KBM-7 (cell line): ENCODE measurements around the gene KCNE1.
"Not testable (repeated sequence)": the region's sequence is repeated elsewhere in the genome, so short reads cannot be mapped to it uniquely, and the experiment has no call there.

ENCODE experiments used
- DNase-seq: peaks from one replicate; pipeline ENCODE4 v3.0.0-alpha.2; 2015
- in situ Hi-C: fragments of 300-500 bp; cut with MboI; formaldehyde crosslinking; loops from 2 replicates; pipeline ENCODE4 v1.14.3; 2020; ENCODE audit warnings: low sequenced_read_pairs, low pct_unique_long_range_greater_than_20kb, mixed read lengths

KCNE1 gene

DNA sequence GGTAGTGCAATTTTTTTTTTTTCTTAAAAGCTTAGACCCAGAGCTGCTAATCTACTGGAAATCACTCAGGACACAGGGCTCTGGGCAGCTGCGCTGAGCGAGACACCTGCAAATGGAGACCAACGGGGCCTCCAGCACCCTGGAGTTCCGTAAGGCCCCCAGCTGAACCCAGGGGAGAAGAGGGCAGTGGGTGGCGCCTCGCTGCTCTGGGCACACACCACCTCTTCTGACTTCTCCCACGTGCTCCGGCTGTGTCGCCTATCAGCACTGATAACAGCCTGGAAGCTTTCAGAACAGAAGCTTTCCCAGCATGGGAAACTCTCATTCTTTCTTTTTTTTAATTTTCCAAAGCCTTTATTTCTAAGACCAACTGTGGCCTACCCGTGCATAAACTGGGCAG is 56.4 kb downstream of the KCNE1 start:
- in situ Hi-C loops: not testable (repeated sequence)

DNA sequence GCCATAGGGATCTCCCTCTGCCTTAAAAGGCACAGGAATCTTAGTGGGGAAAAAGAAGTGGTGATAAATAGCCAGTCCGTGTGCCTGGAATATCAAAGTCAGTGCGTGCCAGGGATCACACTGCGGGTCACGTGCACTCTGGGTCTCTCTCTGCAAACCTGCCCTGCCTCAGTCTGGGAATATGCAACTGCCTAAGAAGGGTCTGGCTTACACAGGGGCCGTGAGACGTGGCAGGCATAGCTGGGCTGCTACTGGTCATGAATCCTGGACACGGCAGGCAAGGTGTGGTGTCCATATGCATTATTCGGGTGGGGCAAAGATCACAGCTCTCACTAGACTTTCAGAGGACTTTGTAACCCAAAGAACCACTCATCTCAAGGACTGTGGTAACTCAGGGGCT is 65.0 kb downstream of the KCNE1 start:
- in situ Hi-C loops, DNase-seq: not testable (repeated sequence)

More for the DNA sequence above, 56.4 kb downstream of the KCNE1 start:
- DNase-seq: not testable (repeated sequence)

DNA sequence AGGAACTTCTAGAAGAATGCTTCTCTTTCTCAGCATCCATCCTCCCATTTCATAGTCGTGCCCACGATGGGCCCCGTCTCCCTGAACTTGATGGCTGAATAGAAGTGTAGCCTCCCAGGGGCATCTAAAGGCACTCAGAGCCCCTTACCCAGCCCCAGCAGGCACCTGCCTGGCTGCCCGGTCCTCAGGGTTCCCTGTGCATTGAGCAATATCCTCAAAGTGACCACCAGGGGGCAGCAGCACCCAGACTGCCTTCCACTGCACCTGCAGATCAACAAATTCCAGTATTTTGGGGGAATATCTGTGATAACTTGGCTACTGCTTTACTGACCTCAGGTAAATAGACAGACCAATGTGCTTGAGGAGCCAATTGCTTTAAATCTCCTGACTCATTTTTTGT is 68.5 kb downstream of the KCNE1 start:
- DNase-seq, in situ Hi-C loops: not testable (repeated sequence)

GRCh38 chr21:34429710-34430109 is 82.3 kb downstream of the KCNE1 start:
- DNase-seq, in situ Hi-C loops: not testable (repeated sequence)

- in situ Hi-C loops, DNase-seq: not testable (repeated sequence)
Observed at GRCh38 chr21:34428441-34428840, 83.6 kb downstream of the KCNE1 start.

DNA sequence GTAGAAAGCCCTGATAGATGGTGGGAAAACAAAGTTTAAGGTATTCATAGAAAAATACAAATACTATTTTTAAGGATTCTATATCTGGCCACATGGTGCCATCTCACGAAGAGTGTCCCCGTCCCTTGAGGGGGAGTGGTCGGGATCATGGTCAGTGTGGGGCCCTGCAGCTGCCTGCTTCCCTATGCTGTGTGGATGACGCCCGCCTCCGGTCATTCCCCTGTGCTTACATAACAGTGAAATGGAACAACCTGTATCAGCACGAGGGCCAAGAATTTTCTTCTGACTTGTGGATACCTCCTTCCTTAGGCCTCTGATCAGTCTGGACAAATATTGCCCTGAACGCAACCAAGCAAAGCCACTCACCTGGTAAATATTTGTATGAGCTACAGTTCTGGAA is 84.7 kb downstream of the KCNE1 start:
- DNase-seq, in situ Hi-C loops: not testable (repeated sequence)

DNA sequence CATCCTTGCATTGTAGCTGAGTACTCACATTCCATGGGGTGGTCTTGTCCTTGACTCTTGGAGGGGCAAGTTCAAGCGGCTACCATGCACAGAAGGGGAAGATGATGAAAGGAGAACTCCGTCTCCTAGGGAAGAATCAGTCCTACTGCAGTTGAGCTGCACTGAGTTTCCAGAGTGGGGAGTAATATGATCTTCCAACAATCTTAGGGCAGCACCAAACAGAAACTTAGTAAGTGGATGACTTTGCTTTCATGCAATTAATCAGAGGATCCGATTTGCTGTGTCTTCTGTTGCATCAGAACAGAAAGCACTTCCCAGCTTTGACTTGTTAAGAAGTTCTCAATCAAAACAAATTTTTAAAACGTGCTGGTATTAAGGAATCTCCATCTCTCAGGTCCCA is 88.2 kb downstream of the KCNE1 start, which contains the start of gene SMIM34:
Gene SMIM34 (minus strand): TSS at position 147 of the 400 bp plus-strand sequence. CDS start 112 bp downstream, at position 35.
- in situ Hi-C loops, DNase-seq: not testable (repeated sequence)

- DNase-seq, in situ Hi-C loops: not testable (repeated sequence)
Observed at GRCh38 chr21:34417448-34418077, 94.4 kb downstream of the KCNE1 start.

- in situ Hi-C loops, DNase-seq: not testable (repeated sequence)
Observed at GRCh38 chr21:34407294-34407693, 104.7 kb downstream of the KCNE1 start.

DNA sequence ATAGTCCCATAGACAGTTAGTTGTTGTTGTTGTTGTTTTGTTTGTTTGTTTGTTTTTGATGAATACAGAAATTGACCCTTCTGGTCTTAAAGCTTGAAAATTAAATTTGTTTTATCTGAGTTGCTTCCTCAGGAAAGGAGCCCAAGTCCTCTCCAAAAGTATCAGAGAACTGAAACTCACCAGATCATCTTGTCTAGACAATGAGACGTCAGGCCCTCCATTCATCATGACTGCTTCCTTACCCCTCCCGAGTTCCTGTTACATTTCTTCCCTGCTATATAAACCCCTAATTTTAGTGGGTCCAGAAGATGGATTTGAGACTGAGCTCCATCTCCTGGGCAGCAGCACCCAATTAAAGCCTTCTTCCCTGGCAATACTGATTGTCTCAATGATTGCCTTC is 105.3 kb downstream of the KCNE1 start:
- in situ Hi-C loops, DNase-seq: not testable (repeated sequence)

DNA sequence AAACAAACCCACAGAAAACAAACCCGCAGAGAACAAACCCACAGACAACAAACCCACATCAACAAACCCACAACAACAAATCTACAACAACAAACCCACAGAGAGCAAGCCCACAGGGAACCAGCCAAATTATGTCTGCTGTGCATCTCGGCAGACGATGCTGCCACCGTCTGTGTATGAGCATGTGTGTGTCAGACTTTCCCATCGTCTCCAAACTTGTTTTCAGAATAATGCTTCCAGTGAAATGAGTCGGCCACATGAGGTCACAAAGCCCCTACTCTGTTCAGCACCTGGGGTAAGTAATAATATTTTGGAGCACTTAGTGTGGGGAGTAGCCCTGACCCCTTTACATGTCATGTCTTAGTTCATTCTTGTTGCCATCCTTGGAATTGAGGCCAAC is 105.9 kb downstream of the KCNE1 start:
- in situ Hi-C loops, DNase-seq: not testable (repeated sequence)

DNA sequence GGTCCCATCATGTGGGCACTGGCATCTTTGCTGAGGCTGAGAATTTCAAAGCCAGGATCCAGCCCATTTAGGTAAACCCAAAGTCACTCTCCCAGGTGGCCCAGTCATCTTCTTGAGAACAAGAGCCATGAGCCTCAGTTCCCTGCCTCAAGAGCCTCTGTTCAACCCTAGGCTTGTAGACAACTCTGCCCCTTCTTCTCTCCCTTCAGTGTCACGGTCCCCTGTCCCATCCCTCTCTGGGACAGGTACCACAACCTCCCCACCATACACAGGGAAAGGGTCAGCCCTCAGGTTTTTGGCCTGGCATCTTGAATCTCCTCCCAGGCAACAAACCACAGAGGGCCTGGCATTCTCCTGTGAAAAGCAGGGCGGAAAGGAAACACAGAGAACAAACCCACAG is 106.3 kb downstream of the KCNE1 start:
- in situ Hi-C loops, DNase-seq: not testable (repeated sequence)

GRCh38 chr21:34404742-34405141 is 107.3 kb downstream of the KCNE1 start:
- DNase-seq, in situ Hi-C loops: not testable (repeated sequence)

- DNase-seq, in situ Hi-C loops: not testable (repeated sequence)
Observed at GRCh38 chr21:34400522-34400921, 111.5 kb downstream of the KCNE1 start.
